Ovary (tissue), 9 donors: ENCODE data around the gene UBQLNL. TPM values are rescaled to one million over a fixed set of nuclear protein-coding genes. Genes with fewer than 3 reads are reported as not detected.

ENCODE experiments used
- DNase-seq, 5 donors: peaks; one replicate each; pipeline ENCODE4 v3.0.0-alpha.2; 2019 to 2020
- H3K27ac ChIP-seq, 2 donors: fragments of 200-600 bp; one replicate each; pipeline versions ENCODE4 v1.5.1 to v1.8.0; 2019 to 2022
- H3K27me3 ChIP-seq: fragments of 200-600 bp; one replicate; pipeline ENCODE4 v1.8.0; 2022
- H3K36me3 ChIP-seq: fragments of 200-600 bp; sonication (generic); one replicate; pipeline ENCODE4 v1.5.1; 2019
- H3K4me1 ChIP-seq: one replicate; pipeline ENCODE4 v1.8.1; 2013; ENCODE audit warnings: mild to moderate bottlenecking, moderate library complexity; ENCODE audit not compliant: insufficient read depth
- H3K4me3 ChIP-seq: fragments of 200-600 bp; sonication (generic); one replicate; pipeline ENCODE4 v1.5.1; 2017
- H3K9me3 ChIP-seq, 2 donors: fragments of 200-600 bp in 1 of 2; sonication (generic) in 1 of 2; one replicate each; pipeline versions ENCODE4 v1.5.1 to v1.8.1; 2013 to 2019; ENCODE audit warnings: mild to moderate bottlenecking in 1 of 2, moderate library complexity in 1 of 2
- CTCF ChIP-seq, 3 donors: fragments of 450-650 bp in 2 of 3; fragments of 200-600 bp in 1 of 3; IDR thresholded peaks; one replicate each; pipeline versions ENCODE4 v1.5.1 to v1.8.0; 2016 to 2022; ENCODE audit warnings: antibody characterized with exemption in 3 of 3, mild to moderate bottlenecking in 1 of 3
- EP300 ChIP-seq: sonication (generic); formaldehyde crosslinking; IDR thresholded peaks from one replicate; pipeline ENCODE4 v1.6.1; 2017; ENCODE audit warnings: antibody characterized with exemption
- POLR2A ChIP-seq: fragments of 450-650 bp; IDR thresholded peaks from one replicate; pipeline ENCODE4 v1.6.1; 2017; ENCODE audit warnings: antibody characterized with exemption, mild to moderate bottlenecking, moderate library complexity
- WGBS, 3 donors: extraction: QIAGEN DNeasy Blood & Tissue Kit in 1 of 3; methylation state at CpG; one replicate each; pipeline versions ENCODE4 v1.1.5 to v1.1.7; 2013 to 2017; 5-methylcytosine and 5-hydroxymethylcytosine counted together
- intact Hi-C, 4 donors: fragments of 100-400 bp; cut with DNase I; formaldehyde crosslinking; loops; one replicate each; pipeline versions ENCODE4 v1.11.0 to v1.15.1; 2022 to 2023
- polyA plus RNA-seq, 2 donors: library from polyadenylated mRNA; stranded (reverse); fragments of 200-250 nt in 1 of 2; fragments of 350-450 nt in 1 of 2; fragmentation: Illumina TruSeq in 1 of 2; extraction: RNeasy Lipid Tissue Mini Kit (QIAGEN cat#74804) in 1 of 2; gene quantifications; one replicate each; pipeline ENCODE4 v1.2.3, GENCODE V29; 2013 to 2014
- total RNA-seq, 7 donors: library from RNA; depleted of rRNA in 2 of 7; stranded (reverse); fragments of >200 nt in 2 of 7; fragmentation: NEBNext Ultra II Directional in 3 of 7; extraction: Animal tissue kit (Norgen Biotek cat#: 25700) in 3 of 7; gene quantifications; one replicate each; pipeline versions ENCODE4 v1.1.0 to v1.2.4, GENCODE V29; 2016 to 2023
- donor health status: DM: no; HTN: no; CAD: no; lungs with moderate emphysema.
- donor health status: DM: no; HTN: no; CAD: no.
- donor health status: Bipolar disorder and iron deficiency.
- donor health status: DM: yes; HTN: yes; CAD: no.
- donor health status: DM: no; HTN: no; CAD: no.
- donor health status: DM: yes; HTN: yes; CAD: no.

Gene UBQLNL
- total and polyA plus RNA-seq, 9 donors: 0.50 to 3.0 (median 1.3) TPM

- no peaks in the 10 kb centered on the region for H3K9me3 ChIP-seq
- no peak overlapping the region for H3K4me3 ChIP-seq
- H3K4me1 ChIP-seq: no peaks in the 10 kb centered on the region
- no peaks in the 10 kb centered on the region for H3K27me3 ChIP-seq
- H3K27ac ChIP-seq: no peak overlapping the region
- no peaks in the 10 kb centered on the region for H3K36me3 ChIP-seq
- TF ChIP-seq POLR2A (no peak), CTCF (IDR thresholded peaks at IDR 0.05) (no peak), EP300 (no peak)
- intact Hi-C loops: no loop called here
- no peak for DNase-seq
- WGBS, 3 donors: 46 to 50% (median 49%) methylated on average over 3 of the region's 3 CpGs
These were observed 40.2 kb upstream of the UBQLNL start for GRCh38 chr11:5556596-5557188.

GRCh38 chr11:5553343-5553742, 36.8 kb upstream of the UBQLNL start:
- no peak overlapping the region for H3K4me3 ChIP-seq
- no peak for TF ChIP-seq EP300
- no peak for TF ChIP-seq POLR2A
- TF ChIP-seq CTCF (IDR thresholded peaks at IDR 0.05): no peak
- no peak overlapping the region for H3K27ac ChIP-seq
- no peaks in the 10 kb centered on the region for H3K9me3 ChIP-seq
- intact Hi-C loops: no loop called here
- H3K4me1 ChIP-seq: no peaks in the 10 kb centered on the region
- no peak for DNase-seq
- H3K27me3 ChIP-seq: no peaks in the 10 kb centered on the region
- H3K36me3 ChIP-seq: no peaks in the 10 kb centered on the region

GRCh38 chr11:5550440-5551095, 34.1 kb upstream of the UBQLNL start:
- no peak overlapping the region for H3K27ac ChIP-seq
- TF ChIP-seq EP300 (no peak), CTCF (IDR thresholded peaks at IDR 0.05) (no peak), POLR2A (no peak)
- 70 to 78% (median 77%) methylated on average over 5 of the region's 5 CpGs for WGBS, 3 donors
- H3K27me3 ChIP-seq: no peaks in the 10 kb centered on the region
- no peaks in the 10 kb centered on the region for H3K4me1 ChIP-seq
- no peaks in the 10 kb centered on the region for H3K36me3 ChIP-seq
- H3K9me3 ChIP-seq: no peaks in the 10 kb centered on the region
- intact Hi-C loops: no loop called here
- DNase-seq: no peak
- no peak overlapping the region for H3K4me3 ChIP-seq

GRCh38 chr11:5548440-5548839, 31.9 kb upstream of the UBQLNL start, which contains the start of gene OR52H1:
Gene OR52H1, minus strand, starts transcription at chr11:5548540. Its CDS starts 3,035 bp downstream, at chr11:5545505.
- H3K4me1 ChIP-seq: no peaks in the 10 kb centered on the region
- no peaks in the 10 kb centered on the region for H3K9me3 ChIP-seq
- no peak within 1 kb of the TSS for H3K27ac ChIP-seq
- 50 to 57% (median 57%) methylated on average over 1 of the region's 1 CpG for WGBS, 3 donors
- no peaks in the 10 kb centered on the region for H3K36me3 ChIP-seq
- TF ChIP-seq POLR2A (no peak), EP300 (no peak), CTCF (IDR thresholded peaks at IDR 0.05) (no peak)
- no peaks in the 10 kb centered on the region for H3K27me3 ChIP-seq
- intact Hi-C loops: no loop called here
- H3K4me3 ChIP-seq: no peak within 1 kb of the TSS
- DNase-seq: no peak
